GM18520 (cell line): ENCODE data around the gene KLRF1.
A peak's percentile ranks its signal among the peaks of the same experiment; 100 is the strongest.

Source experiments
- ATAC-seq: cut with Tn5 transposase; IDR thresholded peaks from one replicate; pipeline ENCODE4 v1.9.1; 2021; ENCODE audit not compliant: unreplicated experiment

Gene KLRF1

DNA sequence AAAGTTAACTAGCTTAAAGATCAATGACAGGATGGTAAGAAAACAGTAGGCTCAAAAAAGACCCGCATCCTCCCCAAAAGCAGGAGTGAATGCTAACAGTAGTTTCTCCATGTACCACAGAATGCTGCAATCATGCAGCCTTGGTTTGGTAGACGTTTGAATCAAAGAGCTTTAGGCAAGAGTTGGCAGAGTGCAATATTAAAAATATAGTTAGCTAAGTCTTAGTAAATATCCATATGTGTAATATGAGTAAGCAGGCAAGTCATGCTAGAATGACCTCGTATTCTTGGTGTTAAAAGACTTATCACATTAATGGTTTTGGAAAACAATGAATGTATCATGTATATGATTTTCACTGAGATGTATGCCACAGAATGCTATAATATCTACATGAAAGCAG is 18.8 kb upstream of the KLRF1 start:
- ATAC-seq = no peak

DNA sequence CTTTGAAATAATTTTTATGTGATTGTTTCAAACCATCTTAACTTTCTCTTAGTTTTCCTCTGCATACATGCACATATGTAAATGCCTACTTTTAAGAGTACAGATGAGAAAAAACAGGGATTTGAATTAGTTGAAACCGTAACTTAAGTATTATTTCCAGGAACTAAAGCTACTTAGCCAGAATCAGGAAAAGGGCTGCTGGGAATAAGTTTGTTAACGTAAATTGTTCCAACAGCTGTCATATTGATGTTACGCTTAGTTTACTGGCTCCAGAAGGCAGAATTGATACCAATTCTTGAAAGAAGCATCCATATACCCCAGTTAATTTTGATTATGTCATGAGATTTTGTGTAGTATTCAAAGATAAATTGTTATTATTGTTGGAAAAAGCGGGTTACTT is 17.9 kb upstream of the KLRF1 start:
- no peak for ATAC-seq

DNA sequence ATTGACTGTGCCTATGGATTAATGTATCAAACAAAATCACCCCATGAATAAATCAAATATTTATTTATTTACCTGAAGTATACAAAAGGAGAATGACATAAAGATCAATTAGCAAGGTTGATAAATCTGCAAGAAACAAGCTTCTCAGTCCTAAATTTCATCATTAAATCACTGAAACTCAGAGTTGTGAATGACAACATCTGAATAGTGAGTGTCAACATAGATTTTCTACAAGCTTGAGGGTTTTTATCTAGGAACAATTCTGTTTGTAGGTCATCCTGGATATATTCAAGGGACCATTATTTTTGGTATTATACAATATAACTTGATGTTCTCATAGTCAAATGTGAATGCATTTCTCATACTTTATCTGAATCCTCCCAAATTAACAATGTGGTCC is 17.4 kb upstream of the KLRF1 start:
- ATAC-seq = no peak

DNA sequence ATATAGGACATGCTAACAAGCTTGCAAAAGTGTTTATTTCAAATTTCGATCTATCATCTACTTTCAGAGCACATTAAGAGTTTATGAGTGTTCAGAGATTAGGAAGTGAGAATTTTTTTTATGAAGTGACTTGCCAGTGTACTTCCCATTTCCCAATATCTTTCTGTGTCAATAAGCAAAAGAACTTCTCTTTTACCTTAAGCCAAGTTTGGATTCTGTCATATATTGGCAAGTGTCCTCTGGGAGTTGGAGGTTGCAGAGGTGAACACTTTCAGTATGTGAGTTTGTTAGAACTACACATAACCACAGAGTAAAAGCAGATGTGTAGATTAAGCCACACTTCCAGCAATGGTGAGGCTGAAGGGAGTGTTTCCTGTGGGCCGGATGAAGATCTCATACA is 16.6 kb upstream of the KLRF1 start:
- no peak for ATAC-seq

DNA sequence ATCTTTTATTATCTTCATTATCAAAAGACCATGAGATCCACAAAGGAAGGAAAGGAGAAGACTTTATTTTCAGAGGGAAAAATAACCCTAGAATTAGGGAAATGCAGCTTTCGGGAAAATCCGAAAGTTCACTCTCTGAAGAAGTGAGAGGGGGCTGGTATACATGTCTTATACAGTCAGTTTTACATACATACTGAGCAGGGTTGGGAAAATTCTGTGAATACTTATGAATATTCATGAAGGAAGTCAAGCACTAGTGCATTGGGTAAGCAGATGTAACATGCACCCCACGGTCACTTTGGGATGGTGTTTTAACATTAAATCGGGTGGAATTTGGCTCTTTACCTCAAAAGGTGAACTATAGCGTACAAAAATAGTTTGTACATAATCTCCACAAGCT is 15.7 kb upstream of the KLRF1 start:
- no peak for ATAC-seq

DNA sequence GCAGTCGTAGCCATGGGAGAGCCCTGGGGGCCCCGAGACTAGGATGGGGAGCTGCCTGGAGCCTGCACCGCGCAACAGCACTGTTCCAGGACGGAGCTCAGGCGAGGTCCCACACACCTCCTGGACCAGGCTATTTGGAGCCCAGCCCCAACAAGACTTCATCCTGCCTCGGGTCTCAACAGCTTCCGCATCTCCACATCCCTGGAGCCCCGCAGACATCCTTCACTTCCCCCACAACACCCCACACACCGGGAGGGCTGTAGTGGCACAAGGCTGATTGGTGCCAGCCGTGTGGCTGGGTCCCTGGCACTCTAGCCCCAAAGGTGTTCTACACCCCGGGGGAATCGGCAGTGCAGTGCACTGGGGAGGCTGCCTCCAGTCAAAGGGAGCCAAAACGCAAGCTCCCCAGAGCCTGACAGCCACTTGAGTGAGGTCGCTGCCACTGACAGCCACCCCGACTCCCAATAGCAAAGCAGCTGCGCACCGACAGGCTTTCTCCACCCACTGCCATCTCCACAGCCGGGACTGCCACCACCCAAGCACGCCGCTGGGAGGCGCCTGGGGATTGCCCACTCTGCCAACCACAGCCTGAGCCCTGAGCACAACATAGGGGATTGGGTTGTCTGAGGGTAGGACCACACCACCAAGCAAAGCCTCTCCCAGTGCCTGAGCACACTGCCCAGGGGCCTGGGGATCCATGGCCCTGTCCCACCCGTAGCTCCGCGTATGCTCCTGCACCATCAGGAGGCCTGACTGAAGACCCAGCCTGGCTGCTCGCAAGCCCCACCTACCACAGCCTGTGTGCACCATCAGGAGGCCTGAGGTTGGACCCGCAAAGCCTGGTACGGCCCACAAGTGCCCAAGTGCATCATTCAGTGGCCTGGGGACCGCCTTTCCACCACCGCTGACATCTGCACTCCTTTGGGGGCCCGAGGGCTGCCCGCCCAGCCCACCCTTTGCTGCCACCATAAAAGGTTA is 13.2 kb upstream of the KLRF1 start:
- peak; percentile 76 for ATAC-seq

DNA sequence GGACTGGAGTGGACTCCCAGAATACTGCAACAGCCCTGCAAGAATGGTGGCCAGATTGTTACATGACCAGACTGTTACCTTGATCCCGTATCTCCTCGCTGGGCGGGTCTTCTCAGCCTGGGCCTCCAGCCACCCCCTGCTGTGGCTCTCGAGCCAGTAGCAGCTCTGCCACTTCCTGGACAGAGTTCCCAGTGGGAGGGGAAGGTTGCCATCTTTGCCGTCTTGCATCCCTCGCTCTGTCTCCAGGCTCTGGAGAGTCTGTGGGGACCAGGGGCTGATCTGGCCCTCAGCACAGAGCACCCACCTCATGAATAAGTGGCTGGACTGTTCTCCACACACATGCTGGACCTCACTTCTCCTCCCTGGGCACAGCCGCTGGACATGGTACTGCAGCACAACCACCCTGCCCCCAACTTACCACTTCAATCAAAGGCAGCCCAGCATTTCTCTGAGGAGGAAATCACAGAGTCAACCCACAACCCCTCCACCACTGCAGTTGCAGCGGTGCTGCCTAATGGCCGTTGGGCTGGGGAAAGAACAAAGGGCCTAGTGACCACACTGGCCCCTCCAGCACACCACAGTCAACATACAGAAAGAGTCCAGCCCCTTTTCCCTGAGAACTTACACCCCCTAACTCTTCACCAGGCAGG is 6.9 kb upstream of the KLRF1 start:
- ATAC-seq = no peak

DNA sequence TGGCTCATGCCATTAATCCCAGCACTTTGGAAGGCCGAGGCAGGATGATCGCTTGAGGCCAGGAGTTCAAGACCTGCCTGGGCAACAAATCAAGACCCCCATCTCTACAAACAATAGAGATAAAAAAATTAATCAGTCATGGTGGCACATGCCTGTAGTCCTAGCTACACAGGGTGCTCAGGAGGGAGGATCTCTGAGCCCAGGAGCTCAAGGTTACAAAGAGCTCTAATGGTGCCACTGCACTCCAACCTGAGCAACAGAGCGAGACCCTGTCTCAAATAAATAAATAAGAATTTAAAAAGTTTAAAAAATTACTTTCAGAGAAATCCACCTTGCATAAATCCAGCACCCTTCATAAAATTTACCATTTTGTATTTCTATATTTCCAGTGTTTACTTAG is 2.2 kb downstream of the KLRF1 start:
- no peak for ATAC-seq

DNA sequence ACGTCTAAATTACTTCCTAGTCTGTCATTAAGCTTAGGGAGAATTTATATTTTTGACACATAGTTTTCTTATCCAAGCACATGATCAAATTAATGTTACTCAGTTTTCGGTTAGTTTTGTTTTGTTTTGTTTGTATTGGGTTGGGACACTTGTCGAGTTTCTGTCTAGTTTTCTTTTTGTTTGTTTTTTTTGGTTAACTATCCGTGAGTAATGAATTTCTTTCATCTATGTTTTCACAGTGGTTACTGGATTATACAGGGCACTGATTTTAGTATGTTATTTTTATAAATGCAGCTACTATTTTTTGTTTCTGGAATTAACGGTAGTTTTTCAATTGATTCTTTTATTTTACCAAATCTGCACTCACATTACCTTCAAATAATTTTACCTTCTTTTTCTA is 2.7 kb downstream of the KLRF1 start:
- ATAC-seq = no peak

DNA sequence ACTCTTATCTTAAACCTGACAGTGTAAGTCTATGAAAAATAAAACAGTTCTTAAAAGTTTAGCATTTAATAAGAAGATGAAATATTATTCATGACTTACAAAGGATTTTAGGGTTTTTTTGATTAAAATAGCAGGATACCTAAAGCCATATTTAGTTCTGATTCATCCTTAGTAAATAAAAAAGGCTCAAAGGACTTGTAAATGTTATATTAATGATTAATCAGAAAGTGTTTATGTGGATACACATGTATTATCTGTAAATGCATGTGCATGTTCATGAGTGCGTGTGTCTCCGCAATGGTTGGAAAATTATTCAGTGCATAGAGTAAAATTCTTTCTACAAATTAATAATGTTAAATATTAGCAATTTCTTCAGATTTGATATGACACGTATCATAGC is 4.4 kb downstream of the KLRF1 start:
- ATAC-seq = no peak

DNA sequence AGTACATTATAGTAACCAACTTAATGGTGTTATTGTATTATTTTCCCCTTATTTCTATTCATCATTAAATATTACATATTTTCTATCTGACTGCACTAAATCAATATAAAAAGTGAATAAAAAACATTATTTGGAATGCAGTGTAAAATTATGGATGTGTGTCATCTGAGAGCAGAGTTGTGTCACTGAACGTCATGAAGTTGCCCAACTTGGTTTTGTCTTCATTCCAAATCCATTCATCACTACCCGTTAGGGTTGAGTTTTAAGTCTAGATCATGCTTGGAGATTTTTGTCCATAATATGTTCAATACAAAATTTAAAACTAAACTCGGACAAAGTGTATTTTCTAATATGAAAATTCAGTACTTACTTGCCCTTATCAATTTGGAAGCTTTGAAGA is 16.1 kb downstream of the KLRF1 start:
- no peak for ATAC-seq

DNA sequence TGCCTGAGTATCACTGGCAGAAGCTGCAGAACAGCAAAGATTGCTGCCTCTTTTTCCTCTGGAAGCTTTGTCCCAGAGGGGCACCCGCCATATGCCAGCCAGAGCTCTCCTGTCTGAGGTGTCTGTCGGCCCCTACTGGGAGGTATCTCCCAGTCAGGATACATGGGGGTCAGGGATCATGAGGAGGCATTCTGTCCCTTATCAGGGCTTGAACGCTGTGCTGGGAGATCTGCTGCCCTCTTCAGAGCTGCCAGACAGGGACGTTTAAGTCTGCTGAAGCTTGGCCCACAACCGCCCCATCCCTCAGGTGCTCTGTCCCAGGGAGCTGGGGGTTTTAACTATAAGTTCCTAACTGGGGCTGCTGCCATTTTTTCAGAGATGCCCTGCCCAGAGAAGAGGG is 21.6 kb downstream of the KLRF1 start:
- ATAC-seq = no peak

DNA sequence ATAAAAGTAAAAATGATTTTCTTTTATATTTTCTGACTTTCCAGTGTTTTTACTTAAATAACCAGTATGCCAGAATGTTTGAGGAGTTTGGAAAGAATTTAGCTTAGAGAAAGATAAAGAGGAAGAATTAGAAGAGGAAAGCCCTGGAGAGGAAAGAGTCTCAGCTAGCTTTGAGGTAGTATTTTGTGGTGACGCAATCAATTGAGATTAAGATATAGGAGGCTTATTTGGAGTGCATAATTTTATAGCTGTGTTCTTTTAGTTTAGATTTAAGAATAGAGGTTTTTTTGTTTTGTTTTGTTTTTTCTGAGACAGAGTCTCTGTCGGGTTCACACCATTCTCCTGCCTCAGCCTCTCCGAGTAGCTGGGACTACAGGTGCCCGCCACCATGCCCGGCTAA is 23.8 kb downstream of the KLRF1 start:
- ATAC-seq = no peak

DNA sequence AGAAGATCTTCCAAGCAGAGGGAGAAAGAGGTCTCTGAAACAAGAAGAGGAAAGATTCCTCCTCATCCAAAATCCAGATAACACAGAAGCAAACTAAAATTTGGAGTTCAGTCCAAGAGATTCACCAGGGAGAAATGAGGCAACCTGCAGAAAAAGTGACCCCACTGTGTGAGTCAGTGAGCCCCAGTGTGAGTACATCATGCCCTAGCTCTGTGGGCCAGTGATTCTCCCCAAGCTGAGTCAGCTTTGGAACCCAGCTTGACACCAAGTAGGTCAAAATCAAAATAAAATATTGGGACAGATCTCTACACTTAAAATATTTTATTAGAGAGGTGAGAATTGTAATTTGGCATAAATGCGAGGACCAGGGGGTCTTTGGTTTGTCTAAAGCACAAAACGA is 24.6 kb downstream of the KLRF1 start:
- no peak for ATAC-seq

DNA sequence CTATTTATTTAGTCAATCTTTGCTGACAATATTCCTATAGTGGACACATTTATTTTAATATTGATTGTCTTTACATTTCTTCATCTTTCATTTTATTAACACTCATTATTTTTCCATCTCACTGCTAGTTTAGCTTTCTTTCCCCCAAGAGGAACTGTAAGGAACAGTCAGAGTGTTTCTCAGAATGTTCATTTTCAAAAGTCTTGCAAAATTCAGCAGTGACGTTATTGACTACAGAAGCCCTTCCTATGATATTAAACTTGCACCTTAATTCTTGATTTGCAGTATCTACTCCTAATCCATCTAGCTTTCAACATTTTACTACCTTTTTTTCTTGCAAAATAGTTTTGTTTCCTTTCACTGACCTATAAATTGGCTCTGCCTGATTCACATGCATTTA is 28.9 kb downstream of the KLRF1 start:
- ATAC-seq = no peak

DNA sequence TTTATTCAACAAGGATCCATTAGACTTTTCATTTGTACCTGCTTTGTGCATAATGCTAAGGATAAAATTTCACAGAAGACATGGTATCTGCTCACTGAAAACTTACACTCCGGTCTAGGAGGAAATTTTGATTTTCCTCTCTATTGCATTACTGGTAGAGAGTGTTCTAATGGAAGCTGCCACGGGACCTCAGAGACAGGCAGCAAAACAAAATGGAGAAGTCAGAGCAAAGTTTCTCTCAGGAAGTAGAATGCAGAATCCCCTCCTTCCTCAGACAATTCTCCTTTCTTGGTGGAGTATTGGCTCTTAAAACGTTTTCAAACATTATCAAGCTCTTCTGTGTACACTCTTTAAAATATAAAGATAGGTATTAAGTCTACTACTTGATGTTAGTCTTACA is 29.6 kb downstream of the KLRF1 start:
- ATAC-seq = no peak

DNA sequence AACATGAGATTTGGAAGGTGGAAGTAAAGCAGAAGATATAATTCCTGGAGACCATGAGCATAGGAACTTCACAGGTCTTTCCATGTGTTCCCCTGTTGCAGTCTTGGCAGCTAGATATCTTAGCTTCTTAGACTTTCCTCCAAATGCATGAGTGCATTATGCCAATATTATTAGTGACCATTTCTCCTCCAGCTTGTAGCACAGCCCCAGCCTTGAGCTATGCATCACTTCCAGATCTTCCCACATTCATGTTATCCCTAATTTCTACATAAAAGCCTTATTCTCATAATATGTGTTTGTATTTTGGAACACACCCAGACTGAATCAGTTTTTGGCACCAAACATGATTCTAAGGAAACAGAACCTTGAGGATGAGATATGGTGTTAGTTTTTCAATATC is 30.9 kb downstream of the KLRF1 start:
- no peak for ATAC-seq

DNA sequence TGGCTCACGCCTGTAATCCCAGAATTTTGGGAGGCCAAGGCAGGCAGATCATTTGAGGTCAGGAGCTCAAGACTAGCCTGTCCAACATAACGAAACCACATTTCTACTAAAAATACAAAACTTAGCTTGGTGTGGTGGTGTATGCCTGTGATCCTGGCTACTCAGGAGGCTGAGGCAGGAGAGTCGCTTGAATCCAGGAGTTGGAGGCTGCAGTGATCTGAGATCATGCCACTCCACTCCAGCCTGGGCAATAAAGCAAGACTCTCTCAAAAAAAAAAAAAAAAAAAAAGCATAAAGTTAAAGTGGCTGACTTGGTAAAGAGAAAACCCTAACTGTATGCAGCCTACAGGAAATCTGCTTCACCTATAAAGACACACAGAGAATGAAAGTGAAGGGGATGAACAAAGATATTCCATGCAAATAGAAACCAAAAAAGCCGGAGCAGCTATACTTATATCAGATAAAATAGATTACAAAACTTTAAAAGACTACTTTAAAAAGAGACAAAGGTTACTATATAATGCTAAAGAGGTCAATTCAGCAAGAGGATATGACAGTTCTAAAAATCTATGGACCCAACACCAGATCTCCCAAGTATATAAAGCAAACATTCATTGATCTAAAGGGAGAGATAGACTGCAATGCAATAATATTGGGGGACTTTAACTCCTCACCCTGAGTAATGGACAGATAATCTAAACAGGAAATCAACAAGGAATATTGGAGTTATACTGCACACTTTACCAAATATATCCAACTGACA is 37.8 kb downstream of the KLRF1 start:
- no peak for ATAC-seq

DNA sequence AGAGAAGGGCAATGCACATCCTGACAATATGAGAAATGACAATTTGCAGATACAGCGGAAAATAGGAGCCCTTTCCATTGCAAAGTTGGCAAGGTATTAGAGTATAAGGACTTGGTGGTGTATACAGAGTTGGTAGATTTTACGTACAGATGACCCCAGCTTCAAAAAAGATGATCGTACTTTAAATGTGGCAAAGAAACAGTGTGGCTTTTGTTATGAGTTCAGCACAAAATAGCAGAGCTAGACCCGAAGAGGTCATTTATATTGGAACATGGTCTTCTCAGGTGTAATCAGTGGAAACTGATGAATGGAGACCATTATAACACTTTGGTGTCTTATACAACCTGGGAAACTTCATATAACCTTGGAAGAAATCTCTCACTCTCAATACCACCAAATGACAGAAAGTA is 39.6 kb downstream of the KLRF1 start:
- no peak for ATAC-seq

DNA sequence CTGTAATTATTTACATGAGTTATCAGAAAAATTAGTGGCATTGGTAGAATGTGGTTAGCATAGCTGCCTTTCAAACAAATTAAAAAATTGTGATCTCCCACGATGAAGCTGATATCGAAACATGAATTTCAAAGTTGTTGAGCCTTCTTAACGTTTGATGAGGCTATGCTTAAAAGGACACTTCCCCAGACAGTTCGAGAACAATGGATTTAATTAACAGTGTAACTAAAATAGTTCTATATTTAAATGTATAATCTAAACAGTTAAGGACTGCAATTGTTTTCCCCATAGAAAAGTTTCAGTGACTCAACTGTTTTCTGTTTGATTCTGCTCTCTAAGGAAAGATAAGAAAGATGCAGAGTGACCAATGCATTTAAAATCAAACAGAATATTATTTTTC is 40.2 kb downstream of the KLRF1 start:
- ATAC-seq = no peak

DNA sequence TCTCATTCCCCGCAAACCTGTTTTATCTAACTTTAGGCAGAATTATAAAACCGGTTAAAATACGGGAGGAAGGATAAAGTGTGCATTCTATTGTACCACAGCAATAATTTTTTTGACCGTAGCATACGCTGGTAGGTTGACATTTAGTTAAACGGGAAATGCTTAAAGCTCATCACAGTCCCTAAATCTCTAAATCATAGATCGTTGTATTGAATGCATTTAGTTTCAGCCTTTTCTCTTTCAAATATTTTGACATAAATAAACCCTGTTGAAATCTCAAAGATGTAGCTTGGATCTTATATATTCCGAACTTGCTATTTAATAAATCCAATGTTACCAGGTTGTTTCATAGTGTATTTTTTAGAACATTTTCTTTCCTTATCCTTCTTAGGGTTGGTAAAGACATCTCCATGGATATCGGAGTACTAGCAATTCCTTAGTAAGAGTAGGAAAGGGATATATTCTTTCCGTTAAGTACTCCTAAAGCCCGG is 41.1 kb downstream of the KLRF1 start:
- ATAC-seq = no peak

DNA sequence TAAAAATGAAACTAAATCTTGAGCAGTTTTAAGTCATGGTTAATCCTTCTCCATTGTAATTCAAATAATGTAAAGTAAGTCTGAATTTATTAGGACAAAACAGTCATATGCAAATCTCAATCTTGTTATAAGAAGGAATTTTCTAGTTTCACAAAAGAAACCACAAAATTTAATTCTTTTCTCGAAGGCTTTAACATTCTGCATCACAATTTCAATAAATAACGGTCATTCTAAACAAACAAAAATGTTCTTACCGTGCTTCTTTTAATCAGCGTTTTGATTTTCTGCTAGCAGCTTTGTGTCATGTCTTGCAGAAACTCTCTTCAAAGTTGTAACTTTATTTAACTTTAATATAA is 41.6 kb downstream of the KLRF1 start:
- ATAC-seq = no peak
